ENCODE measurements around the gene OXCT1.
"Not testable (repeated sequence)": the region's sequence is repeated elsewhere in the genome, so short reads cannot be mapped to it uniquely, and the experiment has no call there.

OXCT1 gene

DNA sequence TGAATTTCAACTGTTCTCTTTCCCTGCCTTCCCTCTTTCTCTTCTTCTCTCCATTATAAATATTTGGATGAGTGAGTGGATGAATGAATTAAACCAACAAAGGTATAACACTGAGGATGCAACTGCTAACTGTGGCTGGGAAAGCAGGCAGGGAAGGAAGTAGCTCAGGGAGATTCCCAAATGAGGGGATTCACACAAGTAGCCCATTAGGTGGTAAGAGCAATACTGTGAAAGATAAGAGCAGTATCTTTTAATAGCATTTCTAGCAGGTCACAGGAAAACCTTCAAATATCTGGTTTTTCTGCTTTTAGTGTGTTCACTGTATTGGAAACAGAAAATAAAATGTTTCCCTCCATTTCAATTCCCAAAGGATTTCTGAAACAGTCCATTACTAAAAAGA lies 105.6 kb downstream of the OXCT1 start:
- peaks cover 11% of the 10 kb centered on the region for H3K36me3 ChIP-seq (ENCODE audit: insufficient read depth, low read length)

DNA sequence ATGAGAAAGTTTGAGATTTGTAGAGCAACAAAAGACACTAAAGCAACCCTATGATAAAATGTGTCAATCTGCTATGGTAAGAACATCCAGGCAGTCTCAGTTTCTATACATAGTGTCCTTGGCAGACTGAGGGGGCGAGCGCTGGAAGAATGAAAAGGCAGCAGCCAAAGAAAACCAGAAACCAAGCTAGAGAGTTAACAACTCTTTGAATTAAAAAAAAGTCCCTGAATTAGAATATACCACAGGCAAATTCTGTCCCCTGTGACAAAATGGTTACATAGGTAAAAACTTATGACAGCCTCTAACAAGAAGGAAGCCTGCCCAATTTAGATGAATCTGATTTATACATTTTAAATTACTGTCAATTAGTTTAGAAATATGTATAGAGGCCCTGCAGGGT lies 106.7 kb downstream of the OXCT1 start:
- Histone ChIP-seq H3K27ac (ENCODE audit: low read depth, low read length) (no peak overlapping the region), H3K4me1 (ENCODE audit: insufficient read depth, low read length) (no peaks in the 10 kb centered on the region), H3K36me3 (ENCODE audit: insufficient read depth, low read length) (peaks cover 11% of the 10 kb centered on the region), H3K4me3 (ENCODE audit: low read depth in 1 of 2, low read length in 2 of 2) (no peak overlapping the region), H3K9me3 (ENCODE audit: low read length) (no peaks in the 10 kb centered on the region), H3K9ac (ENCODE audit: low read length) (no peak overlapping the region), H3K27me3 (ENCODE audit: control insufficient read depth in 1 of 2, insufficient read depth in 2 of 2, low read length in 2 of 2) (no peaks in the 10 kb centered on the region)

More for the DNA sequence above, 105.6 kb downstream of the OXCT1 start:
- Histone ChIP-seq H3K4me1 (ENCODE audit: insufficient read depth, low read length) (no peaks in the 10 kb centered on the region), H3K27me3 (ENCODE audit: control insufficient read depth in 1 of 2, insufficient read depth in 2 of 2, low read length in 2 of 2) (no peaks in the 10 kb centered on the region), H3K9me3 (ENCODE audit: low read length) (no peaks in the 10 kb centered on the region), H3K27ac (ENCODE audit: low read depth, low read length) (no peak overlapping the region), H3K4me3 (ENCODE audit: low read depth in 1 of 2, low read length in 2 of 2) (no peak overlapping the region), H3K9ac (ENCODE audit: low read length) (no peak overlapping the region)

DNA sequence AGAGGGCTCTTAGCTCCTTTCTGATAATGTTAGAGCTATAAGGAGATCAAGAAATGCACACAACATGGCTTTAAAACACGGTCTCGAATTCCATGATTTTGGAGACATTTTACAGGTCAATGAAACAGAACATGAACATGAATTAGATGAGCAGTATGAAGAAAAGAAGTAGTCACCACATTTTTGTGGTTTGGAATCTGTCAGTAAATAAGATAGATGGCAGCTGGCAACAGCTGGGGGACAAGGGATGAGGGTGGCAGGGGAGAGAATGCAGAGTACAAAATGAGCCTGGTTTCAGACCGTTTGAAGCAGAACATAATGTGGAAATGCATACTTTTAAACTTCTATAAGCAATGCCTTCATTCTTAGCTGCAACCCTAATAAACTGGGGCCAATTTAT lies 107.1 kb downstream of the OXCT1 start:
- Histone ChIP-seq H3K9me3 (ENCODE audit: low read length) (no peaks in the 10 kb centered on the region), H3K4me1 (ENCODE audit: insufficient read depth, low read length) (no peaks in the 10 kb centered on the region), H3K27me3 (ENCODE audit: control insufficient read depth in 1 of 2, insufficient read depth in 2 of 2, low read length in 2 of 2) (no peaks in the 10 kb centered on the region), H3K4me3 (ENCODE audit: low read depth in 1 of 2, low read length in 2 of 2) (no peak overlapping the region), H3K36me3 (ENCODE audit: insufficient read depth, low read length) (peaks cover 11% of the 10 kb centered on the region), H3K9ac (ENCODE audit: low read length) (no peak overlapping the region), H3K27ac (ENCODE audit: low read depth, low read length) (no peak overlapping the region)

DNA sequence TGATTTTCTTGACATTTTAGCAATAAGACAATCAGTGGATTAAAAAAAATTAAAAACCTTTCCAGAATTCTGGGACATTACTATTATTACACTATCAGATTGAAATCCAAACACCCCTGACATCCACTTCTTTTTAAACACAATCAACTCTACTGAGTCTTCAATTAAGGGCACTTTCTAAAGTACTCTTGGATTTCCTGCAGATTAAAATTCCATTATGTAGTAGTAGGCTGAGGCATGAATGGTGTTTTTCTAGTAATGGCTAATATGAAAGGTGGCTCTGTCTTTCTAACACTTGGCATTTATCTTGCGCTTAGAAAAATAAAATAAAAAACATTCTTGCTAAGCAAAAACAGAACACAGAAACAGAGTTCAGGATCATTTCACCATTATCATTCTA lies 107.8 kb downstream of the OXCT1 start:
- Histone ChIP-seq H3K27ac (ENCODE audit: low read depth, low read length) (no peak overlapping the region), H3K4me3 (ENCODE audit: low read depth in 1 of 2, low read length in 2 of 2) (no peak overlapping the region), H3K9me3 (ENCODE audit: low read length) (no peaks in the 10 kb centered on the region), H3K27me3 (ENCODE audit: control insufficient read depth in 1 of 2, insufficient read depth in 2 of 2, low read length in 2 of 2) (no peaks in the 10 kb centered on the region), H3K4me1 (ENCODE audit: insufficient read depth, low read length) (no peaks in the 10 kb centered on the region), H3K36me3 (ENCODE audit: insufficient read depth, low read length) (peaks cover 11% of the 10 kb centered on the region), H3K9ac (ENCODE audit: low read length) (no peak overlapping the region)

DNA sequence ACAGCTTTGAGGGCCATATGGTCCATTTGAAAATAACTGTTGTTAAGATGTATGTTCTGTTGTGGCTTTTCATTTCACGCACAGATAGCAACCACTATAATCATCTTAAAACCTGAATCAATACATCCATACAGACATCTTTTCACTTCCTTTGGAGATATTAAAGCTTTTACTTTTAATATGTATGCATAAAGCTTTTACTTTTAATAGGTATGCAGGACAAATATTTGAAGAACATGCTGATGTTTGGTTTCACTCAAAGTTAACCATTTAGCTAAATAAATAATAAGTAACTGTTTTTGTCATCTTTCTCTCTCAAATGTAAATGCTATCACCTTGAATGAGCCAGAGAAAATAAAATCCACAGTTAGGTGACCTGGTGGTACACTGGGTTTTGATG lies 108.6 kb downstream of the OXCT1 start:
- Histone ChIP-seq H3K9ac (ENCODE audit: low read length) (no peak overlapping the region), H3K27me3 (ENCODE audit: control insufficient read depth in 1 of 2, insufficient read depth in 2 of 2, low read length in 2 of 2) (no peaks in the 10 kb centered on the region), H3K4me3 (ENCODE audit: low read depth in 1 of 2, low read length in 2 of 2) (no peak overlapping the region), H3K27ac (ENCODE audit: low read depth, low read length) (no peak overlapping the region), H3K9me3 (ENCODE audit: low read length) (no peaks in the 10 kb centered on the region), H3K4me1 (ENCODE audit: insufficient read depth, low read length) (no peaks in the 10 kb centered on the region), H3K36me3 (ENCODE audit: insufficient read depth, low read length) (peaks cover 11% of the 10 kb centered on the region)

DNA sequence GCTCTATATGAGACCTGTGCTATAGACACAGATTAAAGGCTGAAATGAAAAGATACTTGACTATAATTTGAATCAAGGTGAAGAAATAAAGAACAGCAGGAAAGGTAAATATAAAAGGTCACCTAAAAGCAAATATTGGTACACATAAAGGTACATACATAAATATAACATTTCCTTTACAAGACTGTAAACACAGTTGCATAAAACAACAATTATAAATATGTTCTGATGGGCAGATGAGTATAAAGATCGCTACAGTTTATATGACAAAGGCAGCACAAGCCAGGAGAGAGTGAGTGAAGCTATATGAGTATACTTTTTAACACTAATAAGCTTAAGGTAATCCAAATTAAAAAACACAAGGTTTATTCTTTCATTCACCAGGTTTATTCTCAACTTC lies 114.5 kb downstream of the OXCT1 start:
- no peak overlapping the region for H3K27ac ChIP-seq (ENCODE audit: low read depth, low read length)
- H3K27me3 ChIP-seq (ENCODE audit: control insufficient read depth in 1 of 2, insufficient read depth in 2 of 2, low read length in 2 of 2) = no peaks in the 10 kb centered on the region
- H3K36me3 ChIP-seq (ENCODE audit: insufficient read depth, low read length) = peaks cover 1% of the 10 kb centered on the region
- no peak overlapping the region for H3K9ac ChIP-seq (ENCODE audit: low read length)
- H3K9me3 ChIP-seq (ENCODE audit: low read length) = no peaks in the 10 kb centered on the region
- H3K4me3 ChIP-seq (ENCODE audit: low read depth in 1 of 2, low read length in 2 of 2) = no peak overlapping the region
- no peaks in the 10 kb centered on the region for H3K4me1 ChIP-seq (ENCODE audit: insufficient read depth, low read length)

DNA sequence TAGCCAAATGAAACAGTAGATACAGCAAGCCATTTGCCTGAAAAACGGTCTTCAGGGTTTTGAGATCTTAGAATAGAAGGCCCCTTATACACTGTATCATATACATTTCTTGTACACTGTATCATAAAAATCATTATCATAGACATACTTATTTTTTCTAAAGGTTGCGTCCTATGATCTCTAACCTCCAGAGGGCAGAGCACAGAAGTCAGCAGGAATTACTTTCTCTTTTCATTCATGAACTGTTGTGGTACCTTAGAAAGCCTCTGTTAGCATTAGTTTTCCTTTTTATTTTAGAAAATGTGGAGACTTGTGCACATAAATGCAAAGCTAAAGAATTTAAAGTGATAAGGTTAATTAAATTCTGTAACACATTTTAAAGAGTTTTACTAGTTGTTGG lies 115.4 kb downstream of the OXCT1 start:
- no peak overlapping the region for H3K9ac ChIP-seq (ENCODE audit: low read length)
- no peak overlapping the region for H3K4me3 ChIP-seq (ENCODE audit: low read depth in 1 of 2, low read length in 2 of 2)
- H3K9me3 ChIP-seq (ENCODE audit: low read length) = no peaks in the 10 kb centered on the region
- no peak overlapping the region for H3K27ac ChIP-seq (ENCODE audit: low read depth, low read length)
- H3K36me3 ChIP-seq (ENCODE audit: insufficient read depth, low read length) = no peaks in the 10 kb centered on the region
- no peaks in the 10 kb centered on the region for H3K4me1 ChIP-seq (ENCODE audit: insufficient read depth, low read length)
- H3K27me3 ChIP-seq (ENCODE audit: control insufficient read depth in 1 of 2, insufficient read depth in 2 of 2, low read length in 2 of 2) = no peaks in the 10 kb centered on the region

DNA sequence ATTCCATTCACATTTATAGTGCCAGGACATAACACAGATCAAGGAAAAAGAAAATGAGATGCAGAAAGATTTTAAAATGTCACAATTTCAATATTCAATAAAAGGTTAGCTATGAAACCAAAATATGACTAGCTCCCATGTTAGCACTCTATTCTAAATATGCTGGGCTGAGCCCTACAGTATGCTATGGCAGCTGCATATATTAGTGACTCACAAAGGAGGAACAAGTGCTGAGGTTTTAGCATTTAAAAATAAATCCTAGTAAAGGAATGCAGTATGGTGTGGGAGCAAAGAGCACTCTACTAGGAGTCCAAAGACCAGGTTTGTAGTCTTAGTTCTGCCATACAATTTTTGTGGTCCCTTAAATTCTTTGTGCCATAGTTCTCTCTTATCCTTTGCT lies 118.4 kb downstream of the OXCT1 start:
- Histone ChIP-seq H3K9ac (ENCODE audit: low read length) (no peak overlapping the region), H3K4me3 (ENCODE audit: low read depth in 1 of 2, low read length in 2 of 2) (no peak overlapping the region), H3K27me3 (ENCODE audit: control insufficient read depth in 1 of 2, insufficient read depth in 2 of 2, low read length in 2 of 2) (no peaks in the 10 kb centered on the region), H3K9me3 (ENCODE audit: low read length) (no peaks in the 10 kb centered on the region), H3K36me3 (ENCODE audit: insufficient read depth, low read length) (peaks cover 7% of the 10 kb centered on the region), H3K27ac (ENCODE audit: low read depth, low read length) (no peak overlapping the region), H3K4me1 (ENCODE audit: insufficient read depth, low read length) (no peaks in the 10 kb centered on the region)

DNA sequence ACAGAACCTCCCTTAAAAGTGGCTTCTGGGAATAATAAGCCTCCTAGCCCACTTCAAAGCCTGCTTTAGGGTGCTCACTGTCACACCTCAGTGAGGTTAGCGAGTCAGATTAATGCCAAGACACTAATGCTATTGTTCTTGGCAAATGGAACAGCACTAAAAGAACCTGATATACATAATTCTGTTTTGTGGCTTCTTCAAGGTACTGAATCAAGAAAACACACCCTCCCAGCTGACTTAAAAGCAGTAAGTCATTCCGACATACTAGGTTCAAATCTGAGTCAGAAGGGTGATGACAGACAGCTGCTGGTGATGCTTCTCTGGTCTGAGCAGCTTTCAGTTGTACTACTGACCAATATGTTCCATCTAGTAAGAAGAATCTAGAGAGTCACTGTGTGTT lies 121.6 kb downstream of the OXCT1 start:
- Histone ChIP-seq H3K9me3 (ENCODE audit: low read length) (no peaks in the 10 kb centered on the region), H3K27ac (ENCODE audit: low read depth, low read length) (no peak overlapping the region), H3K27me3 (ENCODE audit: control insufficient read depth in 1 of 2, insufficient read depth in 2 of 2, low read length in 2 of 2) (no peaks in the 10 kb centered on the region), H3K4me1 (ENCODE audit: insufficient read depth, low read length) (no peaks in the 10 kb centered on the region), H3K4me3 (ENCODE audit: low read depth in 1 of 2, low read length in 2 of 2) (no peak overlapping the region), H3K9ac (ENCODE audit: low read length) (no peak overlapping the region), H3K36me3 (ENCODE audit: insufficient read depth, low read length) (peaks cover 7% of the 10 kb centered on the region)

DNA sequence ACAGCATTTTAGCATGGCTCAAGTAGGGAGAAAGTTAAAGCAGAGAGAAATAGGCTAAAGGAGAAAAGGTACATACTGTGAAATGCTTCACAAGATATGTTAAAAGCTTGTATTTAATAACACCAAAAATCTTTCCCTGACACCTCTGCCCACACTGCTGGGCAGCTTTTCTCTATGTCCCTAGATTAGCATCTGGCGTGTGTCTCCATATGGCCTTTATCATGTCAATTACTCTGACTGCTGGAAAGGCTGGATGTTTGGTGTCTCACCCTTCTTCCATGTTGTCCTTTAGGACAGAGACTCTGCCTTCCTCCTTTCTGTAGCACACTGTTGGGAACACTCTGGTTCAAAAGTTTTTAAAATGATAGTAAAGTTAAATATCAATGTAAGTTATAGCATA lies 122.5 kb downstream of the OXCT1 start:
- no peaks in the 10 kb centered on the region for H3K9me3 ChIP-seq (ENCODE audit: low read length)
- H3K4me1 ChIP-seq (ENCODE audit: insufficient read depth, low read length) = no peaks in the 10 kb centered on the region
- H3K36me3 ChIP-seq (ENCODE audit: insufficient read depth, low read length) = peaks cover 7% of the 10 kb centered on the region
- no peak overlapping the region for H3K27ac ChIP-seq (ENCODE audit: low read depth, low read length)
- no peak overlapping the region for H3K9ac ChIP-seq (ENCODE audit: low read length)
- no peaks in the 10 kb centered on the region for H3K27me3 ChIP-seq (ENCODE audit: control insufficient read depth in 1 of 2, insufficient read depth in 2 of 2, low read length in 2 of 2)
- no peak overlapping the region for H3K4me3 ChIP-seq (ENCODE audit: low read depth in 1 of 2, low read length in 2 of 2)

DNA sequence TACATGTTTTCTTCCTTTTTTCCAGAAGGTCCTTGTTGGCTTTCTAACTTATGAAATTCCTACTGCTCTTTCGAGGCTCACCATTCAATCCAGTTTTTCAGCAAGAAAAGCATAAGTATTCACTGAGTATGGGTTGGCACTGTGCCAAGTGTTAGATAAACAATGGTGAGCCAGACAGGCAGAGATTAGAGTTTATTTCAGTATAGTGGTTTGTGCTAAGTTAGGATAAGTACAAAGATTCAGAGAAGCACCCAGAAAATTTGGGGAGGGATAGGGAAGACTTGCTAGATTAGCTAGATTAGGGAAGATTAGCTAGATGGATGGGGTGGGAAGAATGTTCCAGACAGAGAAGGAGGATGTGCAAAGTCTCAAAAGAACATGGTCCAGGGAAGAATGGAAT lies 122.9 kb downstream of the OXCT1 start:
- Histone ChIP-seq H3K9me3 (ENCODE audit: low read length) (no peaks in the 10 kb centered on the region), H3K4me3 (ENCODE audit: low read depth in 1 of 2, low read length in 2 of 2) (no peak overlapping the region), H3K27ac (ENCODE audit: low read depth, low read length) (no peak overlapping the region), H3K27me3 (ENCODE audit: control insufficient read depth in 1 of 2, insufficient read depth in 2 of 2, low read length in 2 of 2) (no peaks in the 10 kb centered on the region), H3K36me3 (ENCODE audit: insufficient read depth, low read length) (peaks cover 7% of the 10 kb centered on the region), H3K4me1 (ENCODE audit: insufficient read depth, low read length) (no peaks in the 10 kb centered on the region), H3K9ac (ENCODE audit: low read length) (no peak overlapping the region)

DNA sequence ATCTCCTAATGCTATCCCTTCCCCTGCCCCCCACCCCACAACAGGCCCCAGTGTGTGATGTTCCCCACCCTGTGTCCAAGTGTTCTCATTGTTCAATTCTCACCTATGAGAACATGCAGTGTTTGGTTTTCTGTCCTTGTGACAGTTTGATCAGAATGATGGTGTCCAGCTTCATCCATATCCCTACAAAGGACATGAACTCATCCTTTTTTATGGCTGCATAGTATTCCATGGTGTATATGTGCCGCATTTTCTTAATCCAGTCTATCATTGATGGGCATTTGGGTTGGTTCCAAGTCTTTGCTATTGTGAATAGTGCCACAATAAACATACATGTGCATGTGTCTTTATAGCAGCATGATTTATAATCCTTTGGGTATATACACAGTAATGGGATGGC lies 127.6 kb downstream of the OXCT1 start:
- H3K4me3 ChIP-seq (ENCODE audit: low read depth in 1 of 2, low read length in 2 of 2); H3K9me3 ChIP-seq (ENCODE audit: low read length); H3K4me1 ChIP-seq (ENCODE audit: insufficient read depth, low read length); H3K9ac ChIP-seq (ENCODE audit: low read length); H3K27ac ChIP-seq (ENCODE audit: low read depth, low read length); H3K27me3 ChIP-seq (ENCODE audit: control insufficient read depth in 1 of 2, insufficient read depth in 2 of 2, low read length in 2 of 2): not testable (repeated sequence)
- H3K36me3 ChIP-seq (ENCODE audit: insufficient read depth, low read length) = peaks cover 13% of the 10 kb centered on the region
